ENCODE results near the gene VAMP2.
A peak's percentile ranks its signal among the peaks of the same experiment; 100 is the strongest.

Gene VAMP2

GRCh38 chr17:8137645-8138373 is 24.9 kb downstream of the VAMP2 start (continued):
- TF ChIP-seq ZNF239 (tag by site-specific recombination; IDR thresholded peaks at IDR 0.05) (no peak), ZNF2 (tag by site-specific recombination; IDR thresholded peaks at IDR 0.05) (no peak), ZBTB8A (tag by site-specific recombination; IDR thresholded peaks at IDR 0.05) (no peak), ZNF311 (tag by site-specific recombination; IDR thresholded peaks at IDR 0.05; ENCODE audit: borderline replicate concordance) (no peak), ZFHX2 (tag by site-specific recombination; conservative IDR thresholded peaks at IDR 0.05) (peak; percentile 26; the same call in 1 of the 2 replicates), ZFP41 (tag by site-specific recombination; IDR thresholded peaks at IDR 0.05; ENCODE audit: borderline replicate concordance) (no peak), ZNF621 (tag by site-specific recombination; IDR thresholded peaks at IDR 0.05) (no peak), ZBTB17 (tag by site-specific recombination; IDR thresholded peaks at IDR 0.05) (no peak), ZNF214 (tag by site-specific recombination; IDR thresholded peaks at IDR 0.05; ENCODE audit: borderline replicate concordance) (no peak), ZNF701 (tag by site-specific recombination; IDR thresholded peaks at IDR 0.05) (no peak), ZBTB7A (tag by site-specific recombination; IDR thresholded peaks at IDR 0.05; ENCODE audit: low read depth) (no peak), REST (tag by site-specific recombination; IDR thresholded peaks at IDR 0.05) (no peak), KLF10 (tag by site-specific recombination; IDR thresholded peaks at IDR 0.05) (no peak), SCRT2 (tag by site-specific recombination; IDR thresholded peaks at IDR 0.05) (no peak), ZNF664 (tag by site-specific recombination; IDR thresholded peaks at IDR 0.05) (no peak), ZNF335 (tag by site-specific recombination; conservative IDR thresholded peaks at IDR 0.05) (peak; percentile 89), ZNF629 (tag by site-specific recombination; IDR thresholded peaks at IDR 0.05) (no peak), ZNF777 (tag by site-specific recombination; IDR thresholded peaks at IDR 0.05; ENCODE audit: borderline replicate concordance) (peak; percentile 33; the same call in 1 of the 2 replicates), ZNF600 (tag by site-specific recombination; IDR thresholded peaks at IDR 0.05) (no peak), KLF1 (tag by site-specific recombination; IDR thresholded peaks at IDR 0.05) (no peak; the same call in 1 of the 2 replicates), ZNF292 (tag by site-specific recombination; IDR thresholded peaks at IDR 0.05; ENCODE audit: borderline replicate concordance, low read depth) (no peak), ZNF202 (tag by site-specific recombination; IDR thresholded peaks at IDR 0.05; ENCODE audit: borderline replicate concordance) (no peak), GLIS2 (tag by site-specific recombination; IDR thresholded peaks at IDR 0.05) (no peak), MZF1 (tag by site-specific recombination; IDR thresholded peaks at IDR 0.05; ENCODE audit: borderline replicate concordance) (no peak), ZNF155 (tag by site-specific recombination; IDR thresholded peaks at IDR 0.05) (no peak), ZNF776 (tag by site-specific recombination; IDR thresholded peaks at IDR 0.05; ENCODE audit: borderline replicate concordance) (no peak)
- TF ChIP-seq, protein P1, sequence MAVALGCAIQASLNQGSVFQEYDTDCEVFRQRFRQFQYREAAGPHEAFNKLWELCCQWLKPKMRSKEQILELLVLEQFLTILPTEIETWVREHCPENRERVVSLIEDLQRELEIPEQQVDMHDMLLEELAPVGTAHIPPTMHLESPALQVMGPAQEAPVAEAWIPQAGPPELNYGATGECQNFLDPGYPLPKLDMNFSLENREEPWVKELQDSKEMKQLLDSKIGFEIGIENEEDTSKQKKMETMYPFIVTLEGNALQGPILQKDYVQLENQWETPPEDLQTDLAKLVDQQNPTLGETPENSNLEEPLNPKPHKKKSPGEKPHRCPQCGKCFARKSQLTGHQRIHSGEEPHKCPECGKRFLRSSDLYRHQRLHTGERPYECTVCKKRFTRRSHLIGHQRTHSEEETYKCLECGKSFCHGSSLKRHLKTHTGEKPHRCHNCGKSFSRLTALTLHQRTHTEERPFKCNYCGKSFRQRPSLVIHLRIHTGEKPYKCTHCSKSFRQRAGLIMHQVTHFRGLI (tag by site-specific recombination; IDR thresholded peaks at IDR 0.05): no peak
- TF ChIP-seq, protein P2, sequence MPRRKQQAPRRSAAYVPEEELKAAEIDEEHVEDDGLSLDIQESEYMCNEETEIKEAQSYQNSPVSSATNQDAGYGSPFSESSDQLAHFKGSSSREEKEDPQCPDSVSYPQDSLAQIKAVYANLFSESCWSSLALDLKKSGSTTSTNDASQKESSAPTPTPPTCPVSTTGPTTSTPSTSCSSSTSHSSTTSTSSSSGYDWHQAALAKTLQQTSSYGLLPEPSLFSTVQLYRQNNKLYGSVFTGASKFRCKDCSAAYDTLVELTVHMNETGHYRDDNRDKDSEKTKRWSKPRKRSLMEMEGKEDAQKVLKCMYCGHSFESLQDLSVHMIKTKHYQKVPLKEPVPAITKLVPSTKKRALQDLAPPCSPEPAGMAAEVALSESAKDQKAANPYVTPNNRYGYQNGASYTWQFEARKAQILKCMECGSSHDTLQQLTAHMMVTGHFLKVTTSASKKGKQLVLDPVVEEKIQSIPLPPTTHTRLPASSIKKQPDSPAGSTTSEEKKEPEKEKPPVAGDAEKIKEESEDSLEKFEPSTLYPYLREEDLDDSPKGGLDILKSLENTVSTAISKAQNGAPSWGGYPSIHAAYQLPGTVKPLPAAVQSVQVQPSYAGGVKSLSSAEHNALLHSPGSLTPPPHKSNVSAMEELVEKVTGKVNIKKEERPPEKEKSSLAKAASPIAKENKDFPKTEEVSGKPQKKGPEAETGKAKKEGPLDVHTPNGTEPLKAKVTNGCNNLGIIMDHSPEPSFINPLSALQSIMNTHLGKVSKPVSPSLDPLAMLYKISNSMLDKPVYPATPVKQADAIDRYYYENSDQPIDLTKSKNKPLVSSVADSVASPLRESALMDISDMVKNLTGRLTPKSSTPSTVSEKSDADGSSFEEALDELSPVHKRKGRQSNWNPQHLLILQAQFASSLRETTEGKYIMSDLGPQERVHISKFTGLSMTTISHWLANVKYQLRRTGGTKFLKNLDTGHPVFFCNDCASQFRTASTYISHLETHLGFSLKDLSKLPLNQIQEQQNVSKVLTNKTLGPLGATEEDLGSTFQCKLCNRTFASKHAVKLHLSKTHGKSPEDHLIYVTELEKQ (tag by site-specific recombination; IDR thresholded peaks at IDR 0.05; ENCODE audit: borderline replicate concordance): no peak

Measured in HEK293 (cell line).